ENCODE measurements around the gene LRRK1. TPM values are rescaled to one million over a fixed set of nuclear protein-coding genes. Genes with fewer than 3 reads are reported as not detected.

Gene LRRK1
- total and polyA plus RNA-seq, 2 of the 4 experiments (the other 2 are of a cell fraction), result 3.0 to 5.8 TPM

GRCh38 chr15:101053261-101053660, 134.1 kb downstream of the LRRK1 start:
- dilution Hi-C loops (cut with HindIII; ENCODE audit: low sequenced_read_pairs, unreplicated experiment), result no loop called here
- no peak for ATAC-seq (ENCODE audit: low read depth)
- CTCF ChIA-PET, result no interaction called here

More at GRCh38 chr15:101053261-101053660, 134.1 kb downstream of the LRRK1 start:
- H4K5ac ChIP-seq (ENCODE audit: low read depth, low read length), result no peak overlapping the region
- no peak overlapping the region for H2BK5ac ChIP-seq (ENCODE audit: low read depth, low read length, poor library complexity, severe bottlenecking)
- no peak overlapping the region for H2AK5ac ChIP-seq (ENCODE audit: low read depth, low read length)
- no peaks in the 10 kb centered on the region for H4K20me1 ChIP-seq (ENCODE audit: insufficient read depth, low read length)
- H3K9me1 ChIP-seq (ENCODE audit: insufficient read depth, low read length), result 0 out of 2 replicates have a peak, but pooled peaks cover 3% of the 10 kb centered on the region
- H3K27ac ChIP-seq (ENCODE audit: insufficient read depth, low read length), result no peak overlapping the region
- no peak overlapping the region for H4K8ac ChIP-seq (ENCODE audit: low read depth in 2 of 2, low read length in 2 of 2)
- H2BK15ac ChIP-seq (ENCODE audit: low read depth, low read length), result no peak overlapping the region
- intact Hi-C loops (cut with micrococcal nuclease), result no loop called here
- H3K9ac ChIP-seq (ENCODE audit: low read depth, low read length), result no peak overlapping the region
- H3K9me3 ChIP-seq (ENCODE audit: control insufficient read depth, insufficient read depth, low read length), result no peaks in the 10 kb centered on the region
- no peak overlapping the region for H2BK120ac ChIP-seq (ENCODE audit: low read depth, low read length)
- H2BK20ac ChIP-seq (ENCODE audit: low read depth, low read length), result no peak overlapping the region
- no peak overlapping the region for H3K23ac ChIP-seq (ENCODE audit: low read depth, low read length)
- POLR2A ChIA-PET (ENCODE audit: unreplicated experiment), result no interaction called here
- H3K36me3 ChIP-seq (ENCODE audit: control insufficient read depth, insufficient read depth, low read length), result peaks cover 44% of the 10 kb centered on the region
- H3K4me2 ChIP-seq (ENCODE audit: low read depth, low read length), result no peak overlapping the region
- in situ Hi-C loops (cut with MboI; ENCODE audit: low sequenced_read_pairs), result no loop called here
- WGBS, 2 experiments (ENCODE audit: extremely low coverage in 2 of 2, insufficient read length in 1 of 2), result 95% methylated on average over 28 of the region's 34 CpGs; no CpG with 5 or more reads in 1 of the 2 experiments
- H3K79me1 ChIP-seq (ENCODE audit: low read depth in 1 of 2, low read length in 2 of 2), result no peaks in the 10 kb centered on the region
- H2AK9ac ChIP-seq (replicated peaks; ENCODE audit: low read depth, low read length, poor library complexity), result peak overlapping the region; percentile 37
- no peak for TF ChIP-seq SMC3 (IDR thresholded peaks at IDR 0.05; ENCODE audit: low read depth, low read length)
- no peak for TF ChIP-seq USF2 (IDR thresholded peaks at IDR 0.05; ENCODE audit: low read depth, low read length)
- no peak for TF ChIP-seq RFX5 (IDR thresholded peaks at IDR 0.05; ENCODE audit: low read depth, low read length)
- no peak for TF ChIP-seq CTCF (conservative IDR thresholded peaks at IDR 0.05; ENCODE audit: low read depth, low read length)
- no peak for TF ChIP-seq ELK1 (IDR thresholded peaks at IDR 0.05; ENCODE audit: borderline replicate concordance, low read depth, low read length)
- no peak for TF ChIP-seq MAFK (IDR thresholded peaks at IDR 0.05; ENCODE audit: low read depth, low read length)
- no peak for TF ChIP-seq POLR2A (IDR thresholded peaks at IDR 0.05; ENCODE audit: low read depth, low read length)
- H3K4me3 ChIP-seq (ENCODE audit: insufficient read depth, low read depth, low read length), result no peak overlapping the region
- no peak overlapping the region for H3K56ac ChIP-seq (ENCODE audit: extremely low read depth, insufficient read depth, low read length)
- H4K91ac ChIP-seq (ENCODE audit: insufficient read depth, low read depth, low read length), result no peak overlapping the region
- no peak overlapping the region for H2AFZ ChIP-seq (replicated peaks; ENCODE audit: low read length, poor library complexity)
- DNase-seq, result no peak
- BruUV-seq (replicated peaks), result no TSS peak
- H3K4ac ChIP-seq (ENCODE audit: low read depth, low read length), result no peak overlapping the region
- no peak overlapping the region for H3K18ac ChIP-seq (ENCODE audit: low read depth, low read length)
- H3K27me3 ChIP-seq (ENCODE audit: control insufficient read depth, insufficient read depth, low read length), result no peaks in the 10 kb centered on the region
- H3K4me1 ChIP-seq (ENCODE audit: control insufficient read depth, insufficient read depth, low read length), result no peaks in the 10 kb centered on the region
- no peak overlapping the region for H3K14ac ChIP-seq (replicated peaks; ENCODE audit: low read depth, low read length)
